WI38 (cell line): Measurements from ENCODE around the gene UBE2G2.

Experiments used
- H3K4me3 ChIP-seq: 2 replicates; pipeline ENCODE4 v1.5.1; 2011; ENCODE audit warnings: low read depth, mild to moderate bottlenecking, control low read depth, low read length
- TF ChIP-seq, protein P1 (sequence below): IDR thresholded peaks from 2 replicates; pipeline ENCODE4 v1.5.1; 2012; ENCODE audit warnings: low read depth, mild to moderate bottlenecking, control low read depth, low read length

Gene UBE2G2

DNA sequence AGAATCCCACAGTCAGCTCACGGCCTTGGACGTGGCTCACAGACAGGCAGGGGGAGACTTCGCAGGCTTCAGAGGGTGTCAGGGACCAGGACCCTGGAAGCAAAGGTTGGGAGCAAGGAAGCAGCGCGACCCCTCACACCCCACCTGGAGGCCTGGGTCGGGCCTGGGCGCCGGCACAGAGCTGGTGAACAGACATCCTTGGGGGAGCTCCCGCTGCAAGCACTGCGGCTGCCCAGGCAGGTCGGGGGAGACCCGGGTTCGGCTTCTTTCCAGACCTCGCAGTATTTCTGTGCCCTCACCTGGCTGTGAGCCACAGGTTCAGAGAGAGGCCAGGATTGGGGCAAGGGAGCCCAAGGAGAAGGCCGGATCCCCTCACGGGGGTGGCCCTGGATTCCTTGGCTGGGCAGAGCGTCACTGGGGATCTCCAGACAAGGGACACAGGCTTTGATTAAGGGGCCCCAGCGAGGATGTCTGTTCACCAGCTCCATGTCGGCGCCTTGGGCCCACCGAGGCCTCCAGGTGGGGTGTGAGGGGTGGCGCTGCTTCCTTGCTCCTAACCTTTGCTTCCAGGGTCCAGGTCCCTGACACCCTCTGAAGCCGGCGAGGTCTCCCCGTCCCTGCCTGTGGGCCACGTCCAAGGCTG is 52.4 kb downstream of the UBE2G2 start:
- H3K4me3 ChIP-seq = no peak overlapping the region
- TF ChIP-seq, protein P1, sequence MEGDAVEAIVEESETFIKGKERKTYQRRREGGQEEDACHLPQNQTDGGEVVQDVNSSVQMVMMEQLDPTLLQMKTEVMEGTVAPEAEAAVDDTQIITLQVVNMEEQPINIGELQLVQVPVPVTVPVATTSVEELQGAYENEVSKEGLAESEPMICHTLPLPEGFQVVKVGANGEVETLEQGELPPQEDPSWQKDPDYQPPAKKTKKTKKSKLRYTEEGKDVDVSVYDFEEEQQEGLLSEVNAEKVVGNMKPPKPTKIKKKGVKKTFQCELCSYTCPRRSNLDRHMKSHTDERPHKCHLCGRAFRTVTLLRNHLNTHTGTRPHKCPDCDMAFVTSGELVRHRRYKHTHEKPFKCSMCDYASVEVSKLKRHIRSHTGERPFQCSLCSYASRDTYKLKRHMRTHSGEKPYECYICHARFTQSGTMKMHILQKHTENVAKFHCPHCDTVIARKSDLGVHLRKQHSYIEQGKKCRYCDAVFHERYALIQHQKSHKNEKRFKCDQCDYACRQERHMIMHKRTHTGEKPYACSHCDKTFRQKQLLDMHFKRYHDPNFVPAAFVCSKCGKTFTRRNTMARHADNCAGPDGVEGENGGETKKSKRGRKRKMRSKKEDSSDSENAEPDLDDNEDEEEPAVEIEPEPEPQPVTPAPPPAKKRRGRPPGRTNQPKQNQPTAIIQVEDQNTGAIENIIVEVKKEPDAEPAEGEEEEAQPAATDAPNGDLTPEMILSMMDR = no peak

DNA sequence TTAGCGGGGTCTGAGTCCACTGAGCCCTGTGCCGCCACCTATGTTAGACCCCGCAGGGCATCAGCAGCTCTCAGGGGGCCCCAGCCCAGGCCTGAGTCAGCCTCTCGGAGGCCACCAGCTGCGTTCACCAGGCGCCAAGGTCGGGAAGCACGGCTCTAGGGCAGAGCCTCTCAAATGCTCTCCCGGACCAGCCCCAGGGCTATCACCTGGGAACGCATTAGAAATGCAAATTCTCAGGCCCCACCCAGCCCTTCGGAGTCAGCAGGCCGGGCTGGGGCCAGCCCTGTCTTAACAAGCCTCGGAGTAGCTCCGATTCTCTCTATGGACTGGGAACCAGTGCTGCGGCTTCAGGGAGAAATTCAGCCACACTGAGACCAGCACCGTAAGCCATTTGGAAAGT is 53.0 kb downstream of the UBE2G2 start:
- TF ChIP-seq, protein P1 = no peak
- H3K4me3 ChIP-seq = no peak overlapping the region

DNA sequence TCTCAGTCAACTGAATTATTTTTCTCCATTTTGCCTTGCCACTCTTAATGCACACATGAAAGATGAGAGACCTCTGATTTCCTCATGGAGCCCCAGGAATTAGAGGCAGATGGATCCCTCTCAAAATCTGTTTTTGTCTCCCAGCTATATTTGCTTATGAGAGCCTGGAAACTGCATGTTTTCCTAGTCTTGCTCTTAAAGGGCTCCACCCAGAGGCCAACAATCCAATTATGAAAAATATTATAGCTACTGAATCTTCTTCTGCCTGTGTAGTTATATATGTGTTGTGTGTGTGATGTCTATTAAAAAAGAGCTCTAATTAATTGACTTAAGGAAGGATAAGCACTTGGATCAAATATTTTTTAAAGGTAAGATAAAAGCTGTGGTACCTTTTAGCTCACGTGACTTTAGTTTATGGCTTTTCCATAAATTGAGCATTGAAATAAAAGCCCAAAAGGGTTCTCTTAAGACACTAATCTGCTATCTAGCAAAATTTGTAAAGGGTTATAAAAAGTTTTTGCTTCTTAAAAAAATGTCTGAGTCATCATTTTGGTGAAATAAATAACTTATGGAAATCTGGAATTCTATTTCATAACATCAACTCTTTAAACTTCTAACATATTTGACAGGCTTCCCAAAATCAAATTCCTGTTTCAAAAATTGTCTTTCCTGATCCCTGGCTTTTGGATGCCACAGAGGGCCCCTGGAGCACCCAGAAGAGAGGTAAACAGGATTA is 59.0 kb downstream of the UBE2G2 start:
- TF ChIP-seq, protein P1 = no peak
- H3K4me3 ChIP-seq = no peak overlapping the region

DNA sequence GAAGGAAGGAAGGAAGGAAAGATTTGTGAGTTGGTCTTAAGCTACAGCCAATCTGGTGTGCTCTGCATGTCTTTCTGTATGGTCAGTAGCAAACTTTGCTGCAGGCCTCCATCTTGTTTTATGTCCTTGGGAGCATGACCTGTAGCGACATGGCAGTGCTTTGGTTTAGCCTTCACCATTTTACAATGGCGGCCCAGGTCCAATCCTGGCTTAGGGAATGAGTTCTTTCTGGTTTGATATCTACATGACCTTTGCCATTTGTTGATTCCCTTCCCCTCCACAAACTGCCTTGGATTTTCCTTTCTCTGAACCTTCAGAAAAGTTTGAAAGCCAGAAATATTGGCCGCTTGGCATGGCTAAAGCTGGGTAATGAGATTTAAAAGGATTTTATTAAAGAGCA is 59.7 kb downstream of the UBE2G2 start:
- TF ChIP-seq, protein P1 = no peak
- H3K4me3 ChIP-seq = no peak overlapping the region

DNA sequence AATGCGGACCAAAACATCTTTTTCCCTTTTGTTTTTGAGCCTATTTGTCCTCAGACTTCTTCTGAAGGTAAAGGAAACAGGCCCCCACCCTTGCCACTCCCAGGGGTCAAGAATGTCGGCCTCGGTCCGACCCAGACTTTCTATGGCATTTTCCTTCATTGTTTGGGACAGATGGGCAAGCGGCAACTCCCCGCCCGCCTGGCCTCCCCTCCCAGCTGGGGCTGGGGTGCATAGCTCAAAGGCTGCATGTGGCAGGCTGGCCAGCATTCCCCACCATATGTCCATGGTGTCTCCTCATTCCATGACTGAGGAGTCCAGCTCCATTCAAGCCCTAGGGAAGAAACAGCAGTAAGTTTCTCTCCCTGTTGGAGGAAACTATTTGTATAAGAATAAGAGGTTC is 60.9 kb downstream of the UBE2G2 start:
- TF ChIP-seq, protein P1 = no peak
- H3K4me3 ChIP-seq = no peak overlapping the region

DNA sequence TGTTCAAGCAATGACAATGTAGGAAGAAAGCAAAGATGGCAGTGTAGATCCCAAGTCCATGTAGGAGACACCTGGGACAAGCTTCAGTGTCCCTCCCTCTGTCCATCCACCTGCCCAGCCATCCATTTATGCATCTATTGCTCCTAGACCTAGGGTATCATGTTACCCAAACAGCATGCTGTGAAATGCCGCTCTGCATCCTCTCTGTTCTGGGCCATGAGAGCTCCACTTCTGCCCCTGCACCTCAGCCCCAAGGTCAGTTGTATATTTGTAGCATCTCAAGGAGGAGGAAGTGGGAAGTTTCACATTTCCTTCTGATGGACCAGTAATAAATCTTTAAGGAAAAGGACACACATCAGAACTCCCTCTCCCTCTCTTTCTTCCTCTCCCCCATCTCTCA is 62.3 kb downstream of the UBE2G2 start:
- H3K4me3 ChIP-seq = no peak overlapping the region

DNA sequence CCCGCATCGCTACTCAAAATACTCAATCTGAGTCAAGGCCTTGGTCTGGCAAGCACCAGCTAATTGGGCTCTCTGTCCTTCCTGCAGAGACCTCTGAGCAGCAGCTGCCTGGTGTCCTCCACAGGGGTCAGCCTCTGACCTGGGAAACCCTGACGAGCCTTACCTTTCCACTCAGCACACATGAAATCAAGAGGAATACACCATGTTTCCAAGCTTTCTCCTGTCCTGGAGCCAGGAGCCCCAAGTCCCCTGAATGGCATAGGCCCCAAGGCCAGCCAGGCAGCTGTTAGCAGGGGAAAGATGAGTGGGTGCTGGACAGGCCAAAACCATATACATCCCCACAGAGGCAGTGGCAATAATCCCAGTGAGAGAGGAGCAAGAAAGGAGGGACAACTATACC is 63.0 kb downstream of the UBE2G2 start:
- no peak overlapping the region for H3K4me3 ChIP-seq
- TF ChIP-seq, protein P1 = no peak

More for the DNA sequence above, 62.3 kb downstream of the UBE2G2 start:
- TF ChIP-seq, protein P1 = no peak
